ENCODE measurements around the gene GHRH.

The GHRH gene

DNA sequence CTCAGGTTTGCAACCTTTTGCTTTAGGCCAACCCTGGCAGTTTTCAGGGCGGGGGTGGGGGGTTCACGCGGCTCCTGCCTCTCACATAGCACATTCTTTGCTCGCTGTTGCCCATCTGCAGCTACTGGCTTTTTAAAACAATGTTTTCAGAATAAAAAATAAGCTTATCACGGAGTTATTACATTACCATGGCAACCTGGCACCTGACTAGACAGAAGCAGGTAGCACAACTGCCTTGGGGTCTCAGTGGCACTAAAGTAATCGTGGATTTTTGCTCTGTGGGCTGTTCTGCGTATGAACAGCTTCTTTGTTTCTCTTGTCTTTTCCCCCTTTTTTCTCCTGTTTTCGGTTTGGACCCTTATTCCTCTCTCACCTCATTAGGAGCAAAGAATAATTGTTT is 18.8 kb upstream of the GHRH start:
- no peak for TF ChIP-seq ZNF274 (IDR thresholded peaks at IDR 0.05; ENCODE audit: low read depth, low read length)
- no peak overlapping the region for H3K4me3 ChIP-seq (ENCODE audit: low read length)

DNA sequence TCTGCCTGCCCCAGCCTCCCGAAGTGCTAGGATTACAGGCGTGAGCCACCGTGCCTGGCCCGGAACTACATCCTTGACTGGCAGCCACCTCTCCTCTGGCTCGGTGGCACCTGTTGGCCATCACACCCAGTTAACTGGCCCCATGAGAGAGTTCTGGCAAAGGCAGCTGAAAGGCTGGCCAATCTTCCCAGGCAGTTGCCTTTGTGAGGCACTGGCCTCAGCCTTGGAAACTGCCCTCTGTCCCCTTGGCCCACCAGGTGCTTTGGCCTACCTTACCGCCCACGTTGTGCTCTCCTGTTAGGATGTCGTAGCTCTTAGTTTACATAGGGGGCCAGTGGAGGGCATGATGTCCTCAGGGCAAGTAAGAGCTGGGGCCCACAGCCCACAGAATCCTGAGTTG is 18.2 kb upstream of the GHRH start:
- no peak overlapping the region for H3K4me3 ChIP-seq (ENCODE audit: low read length)
- TF ChIP-seq ZNF274 (IDR thresholded peaks at IDR 0.05; ENCODE audit: low read depth, low read length): no peak

DNA sequence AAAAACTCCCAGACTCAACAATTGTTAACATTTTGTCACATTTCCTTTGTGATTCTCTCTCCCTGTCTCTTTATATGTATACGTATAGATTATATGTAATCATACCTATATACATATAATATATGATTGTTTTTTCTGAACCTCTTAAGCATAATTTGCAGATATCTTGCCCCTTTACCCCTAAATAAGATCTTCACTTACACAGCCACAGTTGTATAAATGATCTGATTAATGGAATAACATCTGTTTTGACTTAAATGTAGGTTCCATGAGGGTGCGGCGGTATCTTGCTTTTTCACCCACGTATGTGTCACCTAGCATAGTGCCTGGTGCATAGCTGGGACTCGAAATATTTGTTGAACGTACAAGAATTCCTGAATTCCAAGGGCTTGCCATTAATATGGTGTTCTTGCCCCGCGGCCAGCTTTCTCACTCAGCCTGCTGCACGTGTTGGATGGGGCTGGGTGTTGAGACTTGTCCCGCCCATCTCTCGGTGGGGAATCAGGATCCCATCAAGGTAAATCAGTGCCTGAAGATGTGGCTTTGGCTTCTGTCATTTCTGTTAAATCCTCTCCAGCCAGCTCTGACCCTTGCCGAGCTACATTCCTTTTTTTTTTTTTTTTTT is 17.5 kb upstream of the GHRH start:
- no peak overlapping the region for H3K4me3 ChIP-seq (ENCODE audit: low read length)
- no peak for TF ChIP-seq ZNF274 (IDR thresholded peaks at IDR 0.05; ENCODE audit: low read depth, low read length)

DNA sequence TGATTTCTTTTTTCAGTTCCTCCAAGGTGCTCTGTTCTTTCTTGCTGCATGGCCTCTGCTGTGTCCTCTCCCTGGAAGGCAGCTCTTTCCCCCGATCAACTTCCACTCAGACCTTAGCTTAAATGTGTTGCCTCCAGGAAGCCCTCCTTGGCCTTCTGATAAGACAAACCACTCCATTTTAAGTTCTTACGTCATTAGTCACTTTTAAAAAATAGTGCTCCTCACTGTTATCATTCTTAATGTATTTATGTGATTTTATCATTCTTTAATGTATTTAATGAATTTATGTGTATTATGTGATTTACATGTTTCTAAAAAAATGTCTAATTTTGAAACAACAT is 15.6 kb upstream of the GHRH start:
- TF ChIP-seq ZNF274 (IDR thresholded peaks at IDR 0.05; ENCODE audit: low read depth, low read length): no peak
- no peak overlapping the region for H3K4me3 ChIP-seq (ENCODE audit: low read length)

DNA sequence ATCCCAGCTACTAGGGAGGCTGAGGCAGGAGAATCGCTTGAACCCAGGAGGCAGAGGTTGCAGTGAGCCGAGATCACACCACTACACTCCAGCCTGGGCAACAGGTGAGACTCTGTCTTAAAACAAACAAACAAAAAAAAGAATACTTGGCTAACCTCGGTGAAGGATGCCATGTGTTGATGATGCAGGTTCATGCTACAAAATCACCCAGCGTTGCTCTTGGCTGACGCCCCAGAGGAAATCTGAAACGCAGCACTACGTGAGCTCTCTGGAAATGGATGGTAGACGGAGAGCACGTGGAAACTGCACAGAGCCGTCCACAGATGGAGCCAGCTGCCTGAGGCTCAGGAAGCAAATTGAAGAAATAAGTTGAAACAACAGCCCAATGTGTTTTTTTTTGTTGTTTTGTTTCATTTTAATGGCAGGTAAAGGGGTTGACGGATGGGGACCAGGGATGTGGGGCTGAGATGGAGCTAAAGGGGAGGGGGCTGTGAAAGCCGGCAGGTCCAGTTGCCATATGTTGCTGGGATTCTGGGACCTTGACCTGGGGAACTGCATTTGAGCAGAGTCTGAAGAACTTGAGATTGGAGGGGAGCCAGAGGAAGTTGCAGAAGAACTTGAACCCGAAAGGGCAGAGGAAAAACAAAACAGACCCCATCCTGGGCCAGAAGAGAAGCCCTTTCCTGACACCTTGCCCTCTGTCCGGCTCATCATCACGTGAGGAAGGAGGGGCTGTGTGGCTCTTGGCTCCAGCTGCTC is 15.1 kb upstream of the GHRH start:
- no peak overlapping the region for H3K4me3 ChIP-seq (ENCODE audit: low read length)
- no peak for TF ChIP-seq ZNF274 (IDR thresholded peaks at IDR 0.05; ENCODE audit: low read depth, low read length)

DNA sequence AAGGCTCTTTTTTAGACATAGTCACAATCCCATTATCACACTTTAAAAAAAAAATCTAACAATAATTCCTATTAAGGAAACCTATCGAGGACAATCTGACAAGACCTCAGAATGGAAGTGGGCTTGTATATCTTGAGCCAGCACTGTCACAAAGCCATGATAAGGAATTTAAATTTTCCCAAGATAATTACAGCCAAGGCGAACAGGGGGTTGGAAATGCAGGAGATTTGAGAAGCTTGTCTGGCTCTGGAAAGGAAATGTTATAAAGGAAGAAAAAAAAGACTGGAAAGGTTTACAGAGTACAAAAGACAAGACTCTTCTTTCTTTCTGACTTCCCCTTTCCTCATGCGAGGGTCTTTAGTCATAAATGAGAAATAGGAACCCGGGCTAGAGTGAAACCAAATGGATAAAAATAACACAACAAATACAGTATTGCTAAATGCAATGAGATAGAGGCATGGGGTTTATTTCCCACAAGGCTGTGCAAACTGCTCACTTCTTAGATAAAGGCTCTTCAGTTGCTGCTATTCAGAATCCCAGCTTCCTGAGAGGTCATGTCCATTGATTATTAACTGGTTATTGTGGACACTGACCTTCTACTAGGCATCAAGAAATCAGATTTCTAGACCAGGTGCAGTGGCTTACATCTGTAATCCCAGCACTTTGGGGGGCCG is 13.4 kb upstream of the GHRH start:
- TF ChIP-seq ZNF274 (IDR thresholded peaks at IDR 0.05; ENCODE audit: low read depth, low read length): no peak
- H3K4me3 ChIP-seq (ENCODE audit: low read length): no peak overlapping the region

DNA sequence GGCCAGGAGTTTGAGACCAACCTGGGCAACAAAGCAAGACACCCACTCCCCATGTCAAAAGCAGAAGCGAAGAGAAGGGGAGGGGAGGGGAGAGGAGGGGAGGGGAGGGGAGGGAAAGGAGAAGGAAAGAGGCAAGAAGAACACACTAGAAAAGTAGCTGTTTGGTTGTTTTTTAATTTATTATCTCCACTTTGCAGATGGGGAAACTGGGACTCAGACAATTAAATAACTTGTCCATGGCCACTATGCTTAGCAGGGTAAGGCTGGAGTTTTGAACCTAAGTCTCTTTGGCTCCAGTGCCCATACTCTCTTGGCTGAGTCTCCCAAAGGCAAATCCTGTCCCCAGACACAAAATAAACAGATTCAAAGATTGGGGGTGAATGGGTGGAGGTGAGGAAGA is 12.4 kb upstream of the GHRH start:
- TF ChIP-seq ZNF274 (IDR thresholded peaks at IDR 0.05; ENCODE audit: low read depth, low read length): no peak
- H3K4me3 ChIP-seq (ENCODE audit: low read length): no peak overlapping the region

DNA sequence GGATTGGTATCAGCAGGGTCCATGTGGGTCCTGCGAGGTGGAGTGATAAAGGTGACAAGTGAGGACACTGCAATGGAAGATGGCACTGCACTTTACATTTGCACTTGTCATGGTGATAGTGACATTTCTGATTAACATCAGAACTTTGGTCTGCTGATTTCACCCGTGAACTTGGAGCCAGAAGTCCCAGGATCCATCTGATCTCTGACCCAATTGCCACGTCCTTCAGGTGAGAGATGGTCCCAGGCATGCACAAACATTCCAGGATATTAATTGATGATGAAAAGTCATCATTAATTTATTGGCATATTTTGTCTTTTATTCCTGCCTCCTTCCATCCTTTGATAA is 9.8 kb upstream of the GHRH start:
- H3K4me3 ChIP-seq (ENCODE audit: low read length): no peak overlapping the region
- no peak for TF ChIP-seq ZNF274 (IDR thresholded peaks at IDR 0.05; ENCODE audit: low read depth, low read length)

DNA sequence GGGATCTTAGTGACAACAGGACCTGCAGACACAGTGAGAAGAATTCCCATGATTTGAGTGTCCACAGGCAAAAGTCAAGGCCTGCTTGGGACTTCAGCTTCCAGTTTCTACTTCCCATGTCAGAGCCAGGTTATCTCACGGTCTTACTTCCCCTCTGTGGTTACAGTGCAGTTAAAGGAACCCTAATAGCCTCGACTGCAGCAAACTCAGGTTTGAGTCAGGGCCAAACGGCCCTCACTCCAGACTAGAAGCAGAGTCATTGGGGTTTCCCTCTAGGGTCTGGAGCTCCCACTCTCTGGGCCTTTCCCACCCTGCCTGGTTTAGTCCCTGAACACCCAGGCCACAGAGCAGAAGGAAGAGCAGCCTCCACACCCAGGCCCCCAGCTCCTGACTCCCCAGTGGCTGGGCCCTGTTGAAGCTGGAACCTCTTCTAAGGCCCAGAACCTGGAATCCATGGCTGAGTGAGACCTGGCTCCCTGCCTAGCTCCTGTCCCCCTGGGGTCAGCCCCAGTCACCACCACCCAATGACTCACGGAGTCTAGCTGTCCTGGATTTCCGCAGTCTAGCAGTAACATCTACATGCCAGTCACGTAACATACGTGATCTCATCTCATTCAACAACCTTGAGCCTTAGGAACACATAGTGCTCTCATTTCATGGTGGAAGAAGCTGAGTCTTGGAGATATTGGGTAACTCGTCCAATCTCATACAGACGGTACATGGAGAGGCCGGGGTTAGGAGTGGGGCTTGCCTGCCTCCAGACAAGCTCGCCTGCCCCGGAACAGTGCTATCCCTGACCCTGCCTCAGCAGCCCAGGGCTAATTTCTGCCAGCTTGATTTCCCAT is 9.2 kb upstream of the GHRH start:
- no peak for TF ChIP-seq ZNF274 (IDR thresholded peaks at IDR 0.05; ENCODE audit: low read depth, low read length)

DNA sequence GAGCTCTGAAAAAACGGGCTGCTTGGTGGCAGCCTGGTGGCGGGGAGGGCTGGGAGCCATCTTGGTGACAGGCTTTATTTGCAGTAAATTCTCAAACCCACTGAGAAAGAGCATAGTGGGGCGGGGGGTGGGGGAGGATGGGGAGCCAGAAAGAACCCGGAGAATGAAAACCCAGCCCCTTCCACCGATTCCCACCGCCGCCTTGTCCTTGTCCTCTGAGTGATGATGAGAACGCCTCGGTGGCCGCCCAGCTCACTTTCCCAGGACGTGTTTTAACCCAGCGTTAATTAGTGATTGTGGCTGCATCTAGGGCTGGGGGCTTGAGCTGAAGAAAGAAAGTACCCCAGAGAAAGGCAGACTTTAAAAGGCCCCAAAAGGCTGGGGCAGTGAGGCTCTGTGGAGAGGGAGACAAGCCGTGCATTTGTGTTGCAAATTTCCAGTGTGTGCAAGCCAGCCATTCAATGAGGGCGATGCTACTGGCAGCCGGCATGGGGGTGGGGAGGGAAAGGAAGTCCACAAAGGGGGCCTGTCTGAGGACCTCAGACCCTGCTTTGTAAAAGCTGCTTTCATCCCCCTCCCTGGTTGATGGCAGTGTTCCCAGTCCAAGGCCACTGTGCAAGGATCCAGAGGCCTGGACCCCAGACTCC is 6.2 kb upstream of the GHRH start:
- no peak for TF ChIP-seq ZNF274 (IDR thresholded peaks at IDR 0.05; ENCODE audit: low read depth, low read length)
- no peak overlapping the region for H3K4me3 ChIP-seq (ENCODE audit: low read length)

More for the DNA sequence above, 9.2 kb upstream of the GHRH start:
- H3K4me3 ChIP-seq (ENCODE audit: low read length): no peak overlapping the region

DNA sequence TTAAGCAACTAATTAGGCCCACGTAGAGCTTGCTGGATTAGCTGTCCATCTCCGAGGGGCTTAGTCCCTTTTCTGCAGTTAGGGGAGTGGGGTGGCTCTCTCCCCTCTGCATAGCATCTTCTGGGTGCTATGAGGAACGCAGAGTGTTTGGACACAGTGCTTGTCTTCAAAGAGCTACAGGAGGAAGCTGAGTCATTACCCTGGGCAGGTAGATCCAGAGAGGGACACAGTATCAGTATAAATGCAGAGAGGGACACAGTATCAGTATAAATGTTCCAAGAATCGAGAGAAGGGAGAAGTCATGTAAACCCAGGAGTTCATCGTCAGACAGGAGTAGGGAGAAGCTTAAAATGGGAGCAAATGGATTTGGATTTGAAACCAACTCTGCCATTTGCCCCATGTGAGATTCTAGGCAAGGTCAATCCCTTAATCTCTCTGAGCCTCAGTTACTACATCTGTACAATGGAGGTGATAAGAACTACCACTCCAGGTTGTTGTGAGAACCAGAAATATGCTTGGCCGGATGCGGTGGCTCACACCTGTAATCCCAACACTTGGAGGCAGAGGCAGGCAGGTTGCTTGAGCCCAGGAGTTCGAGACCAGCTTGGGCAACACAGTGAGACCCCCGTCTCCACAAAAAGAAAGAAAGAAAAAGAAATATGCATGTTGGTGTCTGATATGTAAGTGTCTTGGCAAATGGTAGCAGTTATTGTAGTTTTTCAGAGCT is 5.5 kb upstream of the GHRH start:
- no peak overlapping the region for H3K4me3 ChIP-seq (ENCODE audit: low read length)
- no peak for TF ChIP-seq ZNF274 (IDR thresholded peaks at IDR 0.05; ENCODE audit: low read depth, low read length)

DNA sequence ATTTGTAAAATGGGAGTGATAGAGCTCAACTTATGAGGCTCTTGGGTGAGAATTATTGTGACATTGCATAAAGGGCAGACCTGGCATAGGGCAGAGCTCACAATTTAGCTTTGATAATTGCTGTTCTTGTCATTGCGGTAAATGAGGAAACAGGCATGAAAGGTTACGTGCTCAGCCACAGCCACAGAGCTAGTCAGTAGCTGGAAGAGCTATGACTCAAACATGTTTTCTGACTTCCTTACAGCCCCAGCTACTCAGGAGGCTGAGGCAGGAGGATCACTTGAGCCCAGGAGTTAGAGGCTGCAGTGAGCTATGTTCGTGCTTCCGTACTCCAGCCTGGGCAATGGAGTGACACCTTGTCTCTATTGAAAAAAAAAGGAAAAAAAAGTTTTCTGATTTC is 3.5 kb upstream of the GHRH start:
- H3K4me3 ChIP-seq (ENCODE audit: low read length): no peak overlapping the region
- no peak for TF ChIP-seq ZNF274 (IDR thresholded peaks at IDR 0.05; ENCODE audit: low read depth, low read length)

DNA sequence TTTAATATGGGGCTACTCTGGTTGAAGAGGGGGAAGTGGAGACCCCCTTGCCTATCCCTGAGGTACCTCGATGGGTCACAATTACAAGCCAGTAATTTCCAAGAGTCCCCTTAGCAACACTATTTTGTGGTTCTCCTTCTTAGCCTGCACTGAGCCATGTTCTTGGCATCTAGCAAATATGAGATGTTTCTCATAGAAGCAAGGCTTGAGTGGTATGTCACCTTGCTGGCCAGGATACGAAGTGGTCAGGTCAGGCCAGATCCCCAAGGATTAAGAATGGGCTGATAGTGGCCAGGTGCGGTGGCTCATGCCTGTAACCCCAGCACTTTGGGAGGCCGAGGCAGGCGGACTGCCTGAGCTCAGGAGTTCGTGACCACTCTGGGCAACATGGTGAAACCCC is 2.1 kb upstream of the GHRH start:
- H3K4me3 ChIP-seq (ENCODE audit: low read length): no peak overlapping the region
- TF ChIP-seq ZNF274 (IDR thresholded peaks at IDR 0.05; ENCODE audit: low read depth, low read length): no peak

Data from GM08714 (cell line).